ENCODE results near the gene DLL4.
A peak's percentile ranks its signal among the peaks of the same experiment; 100 is the strongest.

Gene DLL4

DNA sequence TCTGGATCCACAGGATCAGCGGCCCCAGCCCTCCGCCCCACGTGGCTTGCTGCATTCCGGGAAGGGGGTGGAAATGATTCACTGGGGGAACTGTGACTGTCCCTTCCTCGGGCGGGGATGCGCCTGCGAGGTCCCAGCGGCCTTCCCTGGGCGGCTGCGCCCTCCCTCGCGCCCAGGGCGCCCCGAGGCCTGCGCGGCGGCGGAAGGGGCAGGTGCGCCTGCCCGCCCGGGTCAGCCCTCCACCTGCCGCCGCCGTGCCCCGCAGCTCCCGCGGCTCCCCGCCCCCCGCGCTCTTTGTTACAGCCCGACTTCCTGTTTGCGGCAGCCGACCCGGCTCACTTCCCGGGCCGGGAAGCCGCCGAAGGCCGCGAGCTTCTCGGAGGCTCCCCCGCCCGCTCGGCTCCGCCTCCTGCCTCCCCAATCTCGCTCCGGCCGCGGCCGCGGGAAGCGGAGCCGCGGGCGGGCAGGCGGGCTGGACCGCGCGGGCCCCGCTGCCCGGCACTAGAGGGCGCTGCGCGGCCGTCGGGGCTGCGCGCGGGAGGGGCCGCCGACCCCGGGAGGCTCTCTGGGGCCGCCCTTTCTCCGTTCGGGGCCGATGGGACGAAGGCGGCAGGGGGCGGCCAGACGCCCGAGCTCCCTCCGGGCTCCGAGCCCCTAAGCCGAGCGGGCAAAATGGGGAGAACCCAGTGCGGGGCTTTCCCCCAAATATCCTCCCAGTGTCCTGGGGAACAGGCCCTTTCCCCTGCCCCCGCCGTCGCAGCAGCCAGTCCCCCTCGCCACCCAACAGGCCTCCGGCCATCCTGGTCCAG lies 12.6 kb downstream of the DLL4 start:
- TF ChIP-seq, protein P1, sequence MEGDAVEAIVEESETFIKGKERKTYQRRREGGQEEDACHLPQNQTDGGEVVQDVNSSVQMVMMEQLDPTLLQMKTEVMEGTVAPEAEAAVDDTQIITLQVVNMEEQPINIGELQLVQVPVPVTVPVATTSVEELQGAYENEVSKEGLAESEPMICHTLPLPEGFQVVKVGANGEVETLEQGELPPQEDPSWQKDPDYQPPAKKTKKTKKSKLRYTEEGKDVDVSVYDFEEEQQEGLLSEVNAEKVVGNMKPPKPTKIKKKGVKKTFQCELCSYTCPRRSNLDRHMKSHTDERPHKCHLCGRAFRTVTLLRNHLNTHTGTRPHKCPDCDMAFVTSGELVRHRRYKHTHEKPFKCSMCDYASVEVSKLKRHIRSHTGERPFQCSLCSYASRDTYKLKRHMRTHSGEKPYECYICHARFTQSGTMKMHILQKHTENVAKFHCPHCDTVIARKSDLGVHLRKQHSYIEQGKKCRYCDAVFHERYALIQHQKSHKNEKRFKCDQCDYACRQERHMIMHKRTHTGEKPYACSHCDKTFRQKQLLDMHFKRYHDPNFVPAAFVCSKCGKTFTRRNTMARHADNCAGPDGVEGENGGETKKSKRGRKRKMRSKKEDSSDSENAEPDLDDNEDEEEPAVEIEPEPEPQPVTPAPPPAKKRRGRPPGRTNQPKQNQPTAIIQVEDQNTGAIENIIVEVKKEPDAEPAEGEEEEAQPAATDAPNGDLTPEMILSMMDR (IDR thresholded peaks at IDR 0.05; ENCODE audit: low read depth, low read length) = no peak
- peak overlapping the region; percentile 45 for H3K4me3 ChIP-seq (ENCODE audit: low read depth, low read length)

GRCh38 chr15:40942337-40942854 lies 13.3 kb downstream of the DLL4 start:
- TF ChIP-seq, protein P1 (IDR thresholded peaks at IDR 0.05; ENCODE audit: low read depth, low read length) = no peak
- peak overlapping the region; percentile 45 for H3K4me3 ChIP-seq (ENCODE audit: low read depth, low read length)

DNA sequence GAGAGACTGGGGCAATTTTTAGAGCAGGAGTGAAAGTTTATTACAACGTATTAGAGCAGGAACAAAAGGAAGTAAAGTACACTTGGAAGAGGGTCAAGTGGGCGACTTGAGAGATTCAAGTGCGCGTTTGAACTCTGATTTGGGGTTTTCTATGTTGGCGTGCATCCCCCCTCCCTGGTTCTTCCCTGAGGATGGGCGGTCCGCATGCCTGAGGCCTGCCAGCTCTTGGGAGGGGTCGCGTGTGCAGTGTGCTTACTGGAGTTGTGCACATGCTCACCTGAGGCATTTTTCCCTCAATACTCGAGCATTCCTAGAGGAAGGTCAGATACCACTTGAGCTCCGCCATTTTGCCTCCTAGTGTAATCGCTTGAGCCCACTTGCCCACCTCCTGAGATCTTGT lies 13.7 kb downstream of the DLL4 start:
- no peak overlapping the region for H3K4me3 ChIP-seq (ENCODE audit: low read depth, low read length)
- TF ChIP-seq, protein P1 (IDR thresholded peaks at IDR 0.05; ENCODE audit: low read depth, low read length) = no peak

GRCh38 chr15:40943764-40944365 lies 14.7 kb downstream of the DLL4 start:
- H3K4me3 ChIP-seq (ENCODE audit: low read depth, low read length) = no peak overlapping the region
- TF ChIP-seq, protein P1 (IDR thresholded peaks at IDR 0.05; ENCODE audit: low read depth, low read length) = no peak

DNA sequence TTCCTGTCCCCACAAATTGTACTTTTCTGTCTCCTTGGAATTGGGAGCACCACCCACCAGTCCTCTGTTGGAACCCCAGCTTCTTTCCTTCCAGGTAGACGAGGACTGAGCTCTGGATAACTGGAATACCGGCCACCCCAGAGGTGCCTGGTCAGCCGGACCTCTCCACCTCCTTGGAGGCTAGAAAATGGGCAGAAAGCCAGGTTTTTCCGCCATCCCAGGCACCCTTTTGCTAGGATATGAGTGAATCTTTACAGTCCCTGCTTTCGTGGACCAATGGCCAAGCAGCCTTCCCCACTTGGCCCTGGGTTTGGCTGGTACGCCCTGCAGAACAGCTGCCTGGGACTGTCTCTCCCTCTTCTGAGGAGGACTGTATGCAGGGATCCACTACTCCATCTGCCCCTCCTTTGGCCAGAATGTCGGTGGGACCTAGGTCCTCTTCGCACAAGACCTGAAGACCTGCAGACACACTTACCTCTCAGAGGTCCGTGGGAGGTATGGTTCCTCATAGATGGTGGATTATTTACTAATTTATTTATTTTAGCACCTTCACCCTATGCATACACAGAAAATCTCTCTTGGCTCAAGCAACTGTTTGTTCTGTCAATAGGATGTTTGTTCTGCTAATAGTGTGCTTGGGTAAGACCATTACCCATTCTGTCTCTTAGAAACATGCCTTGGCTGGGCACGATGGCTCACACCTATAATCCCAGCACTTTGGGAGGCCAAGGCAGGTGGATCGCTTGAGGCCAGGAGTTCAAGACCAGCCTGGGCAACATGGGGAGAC lies 15.6 kb downstream of the DLL4 start:
- H3K4me3 ChIP-seq (ENCODE audit: low read depth, low read length) = no peak overlapping the region
- TF ChIP-seq, protein P1 (IDR thresholded peaks at IDR 0.05; ENCODE audit: low read depth, low read length) = no peak

GRCh38 chr15:40948706-40949473 lies 19.8 kb downstream of the DLL4 start:
- TF ChIP-seq, protein P1 (IDR thresholded peaks at IDR 0.05; ENCODE audit: low read depth, low read length) = no peak
- no peak overlapping the region for H3K4me3 ChIP-seq (ENCODE audit: low read depth, low read length)

Data from WI38 (cell line).